HPDE6-E6E7 (cell line): Measurements from ENCODE around the gene ETS1.
A peak's percentile ranks its signal among the peaks of the same experiment; 100 is the strongest.

Experiments used
- DNase-seq: peaks from one replicate; pipeline ENCODE4 v3.0.0; 2011; ENCODE audit warnings: missing footprints; ENCODE audit errors: extremely low spot score

ETS1 gene

DNA sequence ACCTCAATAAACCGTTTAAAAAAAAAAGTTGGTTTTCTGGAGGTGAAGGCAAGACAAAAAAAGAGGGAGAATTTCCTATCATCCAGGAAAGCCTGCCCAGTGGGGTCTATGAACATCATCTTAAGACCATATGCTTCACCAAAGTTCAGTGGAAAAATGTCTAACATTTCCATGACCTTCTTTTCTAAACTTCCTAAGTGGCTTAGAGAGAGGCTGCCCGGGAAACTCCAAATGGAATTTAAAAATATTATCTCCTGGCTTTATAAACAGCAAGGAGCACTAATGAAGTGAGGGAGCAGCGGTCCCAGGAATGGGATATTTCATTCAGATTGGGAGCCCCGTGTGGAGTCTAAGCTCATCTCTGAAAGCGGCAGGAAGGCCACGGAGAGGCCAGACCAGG, 46.9 kb downstream of the ETS1 start:
- no peak for DNase-seq

DNA sequence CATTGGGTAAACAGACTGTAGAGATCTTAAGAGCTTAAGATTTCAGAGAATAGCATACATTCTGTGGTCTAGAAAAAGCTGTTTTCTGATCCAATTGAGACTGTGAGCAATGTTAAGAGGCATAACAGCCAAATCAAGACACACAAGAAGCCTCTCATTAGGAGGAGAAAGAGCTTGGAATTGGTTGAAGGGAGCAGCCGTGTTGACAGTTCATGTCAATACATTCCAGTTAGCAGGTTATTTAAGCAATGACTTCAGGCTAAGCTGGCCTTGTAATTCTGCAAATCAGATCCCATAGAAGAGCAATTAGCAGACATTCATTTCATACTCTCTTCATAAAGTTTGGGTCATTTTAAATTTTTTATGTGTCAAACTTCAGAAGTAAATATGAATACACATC, 50.9 kb downstream of the ETS1 start:
- DNase-seq, result no peak

DNA sequence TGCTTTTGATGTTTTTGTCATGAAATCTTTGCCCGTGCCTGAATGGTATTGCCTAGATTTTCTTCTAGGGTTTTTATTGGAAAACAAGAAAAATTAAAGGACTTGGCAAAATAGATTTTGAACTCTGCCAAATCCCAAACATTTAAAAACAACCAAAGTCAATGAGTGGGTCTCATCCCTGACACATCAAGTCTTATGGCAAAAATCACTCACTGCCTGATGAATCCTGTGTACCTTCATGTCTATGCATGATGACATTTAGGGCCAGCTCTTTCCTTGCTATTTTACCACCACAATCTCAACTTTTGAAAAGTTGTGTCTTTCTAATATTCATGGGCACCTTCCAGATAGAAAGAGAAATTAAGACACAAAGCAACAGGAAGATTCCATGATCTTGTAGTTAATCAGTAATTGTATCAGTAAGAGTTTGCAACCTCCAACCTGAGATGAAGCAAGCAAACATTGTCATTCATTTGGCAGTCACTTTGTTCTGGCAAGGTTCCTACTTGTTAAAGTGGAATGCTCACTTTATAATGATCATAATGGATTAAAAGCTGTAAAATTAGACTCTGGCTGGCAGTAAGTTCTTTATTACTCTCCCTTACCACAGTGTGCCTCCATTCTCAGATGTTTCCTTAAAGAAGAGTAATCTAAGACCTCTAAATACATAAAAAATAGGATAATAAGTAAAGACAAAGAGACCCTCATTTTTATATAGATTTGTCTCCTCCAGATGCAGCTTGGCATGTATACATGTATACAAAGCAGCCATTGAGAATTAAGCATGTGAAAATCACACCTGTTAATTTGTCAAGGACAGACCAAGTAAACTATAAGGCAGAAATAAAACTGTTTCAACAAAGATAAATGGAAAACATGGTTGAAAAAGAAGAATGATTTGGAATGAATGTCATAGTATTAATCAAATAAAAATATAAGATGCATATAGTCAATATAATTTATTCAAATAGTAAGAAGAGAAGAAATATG, 51.6 kb downstream of the ETS1 start:
- DNase-seq, result no peak

DNA sequence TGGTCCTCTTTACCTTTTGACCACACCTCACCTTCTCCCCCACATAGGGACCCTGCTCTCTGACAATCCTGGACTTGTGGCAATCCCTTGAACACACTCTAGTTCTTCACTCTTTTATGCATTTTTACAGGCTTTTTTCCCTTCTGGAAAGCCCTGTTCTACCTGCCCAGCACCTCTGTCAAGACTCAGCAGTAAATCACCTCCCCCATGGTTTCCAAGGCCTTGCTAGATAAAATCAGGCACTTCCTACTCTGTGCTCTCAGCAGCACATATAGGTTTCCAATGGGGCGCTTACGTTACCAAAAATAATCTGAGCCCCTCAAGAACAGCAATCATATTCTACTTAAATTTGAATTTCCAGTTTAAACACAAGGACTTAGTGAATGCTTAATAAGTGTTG, 53.9 kb downstream of the ETS1 start:
- DNase-seq, result no peak

DNA sequence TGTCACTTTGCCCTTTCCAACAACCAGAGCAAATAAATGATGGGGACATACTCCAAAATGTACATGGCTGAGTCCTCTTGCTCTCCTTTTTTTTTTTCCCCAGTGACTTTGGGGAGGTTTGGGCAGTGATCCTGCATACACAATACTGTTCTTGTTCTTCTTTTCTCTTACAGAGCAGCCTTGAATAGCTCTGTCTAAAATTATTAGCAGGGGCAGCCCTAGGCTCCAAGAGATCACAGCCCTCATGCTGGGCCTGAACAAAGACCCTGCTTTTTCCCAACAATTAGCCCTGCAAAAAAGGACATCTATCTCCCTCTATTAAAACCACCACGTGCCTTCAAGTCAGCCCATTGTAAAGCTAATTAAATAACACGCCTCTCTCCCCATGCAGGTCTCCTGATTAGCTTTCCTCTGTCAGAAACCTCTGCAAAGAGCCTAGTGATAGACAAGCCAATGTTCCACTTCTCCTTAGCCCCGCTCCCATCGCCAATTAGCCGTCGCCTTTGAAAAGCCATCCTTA, 54.7 kb downstream of the ETS1 start:
- no peak for DNase-seq

DNA sequence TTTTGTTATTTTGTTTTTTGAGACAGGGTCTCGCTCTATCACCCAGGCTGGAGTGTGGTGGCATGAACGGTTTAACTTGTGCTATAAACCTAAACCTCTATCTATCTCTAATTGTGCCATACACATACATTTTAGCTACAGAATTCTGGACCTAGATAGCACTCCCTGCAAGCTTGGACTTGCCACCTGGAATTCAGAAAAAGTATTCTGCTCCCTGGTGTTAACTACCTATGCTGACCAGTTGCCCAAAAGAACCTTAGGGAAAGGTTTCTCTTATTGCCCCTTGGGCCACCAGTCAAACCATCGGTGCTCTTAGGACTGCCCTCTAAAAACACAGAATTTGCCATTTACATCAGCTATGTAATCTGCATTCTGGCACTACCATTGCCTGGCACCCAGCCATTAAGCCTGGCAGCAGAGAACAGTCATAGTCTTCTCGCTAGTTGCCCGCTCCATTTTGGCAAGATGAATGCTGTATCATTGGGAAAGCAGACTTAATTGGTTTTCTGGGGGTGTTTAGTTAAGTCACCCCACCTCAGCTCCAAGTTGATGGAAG, 55.3 kb downstream of the ETS1 start:
- no peak for DNase-seq

DNA sequence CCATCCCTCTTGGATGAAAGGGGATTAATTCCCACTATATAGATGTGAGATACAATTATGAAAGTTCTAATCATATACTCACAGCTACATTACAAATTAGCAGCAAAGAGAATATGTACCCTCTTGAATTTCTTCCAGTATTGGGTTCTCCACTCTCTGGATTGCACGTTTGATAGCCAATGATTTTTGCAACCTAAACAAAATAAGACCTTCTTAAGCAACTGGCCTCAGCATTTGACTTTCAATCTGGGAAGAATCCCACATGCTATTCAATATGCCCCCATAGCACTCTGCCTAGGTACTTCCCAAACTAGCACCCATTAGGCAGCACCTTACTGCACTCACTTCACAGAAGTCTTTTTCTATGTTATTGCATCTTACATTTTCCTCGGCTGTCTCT, 55.8 kb downstream of the ETS1 start:
- no peak for DNase-seq

DNA sequence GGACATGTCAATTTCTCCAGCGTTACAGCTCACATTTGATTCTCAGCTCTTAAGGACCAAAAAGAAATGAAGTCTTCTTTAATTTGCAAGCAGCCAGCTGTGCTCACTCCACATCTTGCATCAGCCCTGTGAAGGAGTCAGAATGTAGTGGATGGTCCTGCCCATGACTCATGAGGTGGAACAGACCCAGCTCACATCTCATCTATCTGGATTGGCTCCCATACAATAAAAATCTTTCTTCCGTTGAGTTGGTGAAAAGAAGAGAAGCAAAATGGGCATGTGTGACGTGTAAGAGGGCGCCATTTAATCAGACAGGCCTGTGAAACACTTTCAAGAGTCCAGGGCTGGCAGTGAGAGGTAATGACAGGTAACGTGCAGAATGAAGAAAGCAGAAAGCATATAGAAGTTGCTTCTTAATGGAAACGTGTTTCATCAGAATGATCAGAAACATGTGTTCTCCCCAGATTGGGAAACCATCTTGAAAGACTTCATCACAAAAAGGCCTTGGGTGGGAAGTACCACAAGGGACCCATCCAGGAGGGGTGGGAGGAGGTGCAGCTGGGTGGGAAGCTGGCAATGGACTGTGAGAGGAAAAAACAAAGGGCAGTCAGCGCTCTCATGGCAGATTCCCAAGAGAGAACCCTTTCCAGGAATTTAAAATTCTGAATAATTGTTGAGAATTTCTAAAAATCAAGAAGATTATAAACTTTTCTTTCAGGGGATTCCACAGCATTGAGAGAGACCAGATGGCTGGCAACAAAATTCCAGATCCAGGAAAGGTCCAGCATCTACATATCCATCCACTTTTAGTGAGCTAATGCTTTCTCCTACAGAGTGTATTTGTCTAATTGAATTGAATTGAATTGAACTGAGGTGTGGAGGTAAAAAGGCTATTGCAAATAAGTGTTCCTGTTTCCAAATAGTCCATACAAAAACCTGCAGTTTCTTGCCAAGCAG, 57.0 kb downstream of the ETS1 start:
- DNase-seq, result no peak

DNA sequence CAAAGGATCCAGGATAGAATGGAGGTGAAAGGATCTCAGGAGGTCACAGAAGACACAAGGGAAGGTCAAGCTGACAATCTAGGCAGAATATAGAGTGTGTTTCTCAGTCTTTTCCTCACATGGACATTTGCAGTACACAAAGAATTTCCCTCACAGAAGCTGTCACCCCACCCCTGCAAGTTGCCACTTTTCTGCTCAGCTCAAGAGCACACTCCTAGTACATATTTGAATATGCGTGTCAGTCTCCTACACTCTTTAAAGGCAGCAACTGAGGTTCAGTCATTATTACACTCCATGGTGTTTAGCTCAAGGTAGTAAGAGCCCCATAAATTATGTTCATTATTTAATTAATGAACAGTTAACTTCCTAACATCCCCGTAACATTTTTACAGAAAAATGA, 59.1 kb downstream of the ETS1 start:
- no peak for DNase-seq

DNA sequence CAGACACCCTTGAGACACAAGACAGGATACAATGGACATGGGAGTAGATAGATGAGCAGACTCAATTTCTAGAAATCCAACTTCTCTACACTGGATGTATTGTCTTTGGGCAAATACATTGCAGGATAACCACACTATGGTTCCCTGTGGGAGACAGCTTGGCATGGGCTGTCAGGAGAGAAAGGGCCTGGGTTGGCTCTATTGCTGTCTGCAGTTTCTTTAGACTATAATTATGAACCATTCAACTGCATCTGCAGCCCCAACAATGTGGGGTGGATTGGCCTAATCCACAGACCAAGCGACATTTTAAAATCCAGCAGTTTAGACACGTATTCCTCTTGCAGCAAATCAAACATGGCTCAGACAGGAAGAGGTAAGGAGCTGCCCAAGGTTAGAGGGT, 60.3 kb downstream of the ETS1 start:
- no peak for DNase-seq

DNA sequence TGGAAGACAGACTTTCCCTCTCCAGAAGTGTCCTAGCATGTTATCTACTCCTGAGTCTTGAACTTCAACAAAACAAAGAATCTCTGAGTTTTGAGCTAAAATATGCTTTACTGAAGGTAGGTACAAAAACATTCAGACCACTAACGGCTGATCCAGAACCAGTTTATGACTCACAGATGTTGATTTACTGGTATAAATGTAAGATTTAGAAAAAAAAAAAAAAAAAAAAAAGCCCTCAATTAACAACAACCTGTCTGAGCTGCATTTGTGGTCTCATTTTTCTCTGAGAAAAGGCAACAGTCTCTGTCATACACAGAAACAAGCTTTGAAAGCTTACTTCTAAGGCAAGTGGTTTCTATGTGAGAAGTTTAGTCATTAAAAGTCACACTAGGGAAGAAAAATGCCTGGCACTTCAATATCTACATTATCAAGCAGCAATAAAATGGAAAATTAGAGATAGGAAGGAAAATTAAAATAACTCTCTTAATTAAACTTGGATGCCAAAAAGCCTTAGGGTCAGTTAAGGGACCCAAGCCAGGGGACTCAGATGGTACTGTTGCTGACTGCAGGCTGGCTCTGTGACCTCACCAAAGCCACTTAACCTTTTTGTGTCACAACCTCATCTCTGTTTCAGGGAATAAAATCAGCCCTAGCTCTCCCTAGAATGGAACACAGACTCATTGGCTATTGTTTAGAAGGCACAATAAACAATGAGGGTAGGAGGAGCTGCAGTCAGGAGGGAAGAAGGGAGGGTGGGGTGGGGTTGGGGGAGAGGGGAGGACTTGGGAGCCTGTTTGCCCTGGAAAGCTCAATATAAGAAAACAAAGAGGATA, 61.7 kb downstream of the ETS1 start:
- DNase-seq, result no peak

DNA sequence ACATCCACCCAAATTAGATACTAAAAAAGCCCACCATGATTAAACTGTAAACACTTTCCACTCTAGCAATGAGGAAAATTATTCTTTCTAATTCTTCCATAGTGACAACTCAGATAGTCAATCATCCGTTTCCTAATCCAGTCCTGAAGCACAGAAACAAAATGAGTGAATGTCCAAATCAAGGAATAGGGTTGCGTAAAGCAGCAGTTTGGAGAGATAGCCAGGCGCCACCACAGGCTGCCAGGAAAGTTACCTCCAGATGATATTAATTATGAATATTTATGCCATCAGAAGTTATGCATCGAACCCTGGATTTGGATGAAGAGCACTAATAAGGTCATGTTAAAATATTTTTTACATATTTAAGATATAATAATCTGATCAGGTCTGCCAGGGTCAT, 63.2 kb downstream of the ETS1 start:
- no peak for DNase-seq

DNA sequence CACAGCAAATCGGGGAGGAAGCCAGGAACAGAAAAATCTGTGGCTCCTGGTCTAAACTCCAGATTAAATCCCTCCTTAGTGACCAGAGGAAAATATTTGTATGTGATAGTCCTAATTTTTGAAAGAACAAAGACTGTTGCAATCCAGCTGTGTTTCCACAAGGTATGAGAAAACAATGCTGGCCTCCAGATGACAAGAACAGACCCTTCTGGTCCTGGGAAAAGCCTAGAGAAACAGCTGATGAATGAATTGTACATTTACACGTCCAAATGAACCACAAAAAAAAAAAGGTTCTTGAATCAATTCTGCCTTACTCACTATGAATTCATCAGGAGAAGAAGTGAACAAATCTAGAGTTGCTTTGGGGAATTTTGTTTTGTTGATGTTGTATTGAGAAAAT, 63.7 kb downstream of the ETS1 start:
- DNase-seq, result no peak

DNA sequence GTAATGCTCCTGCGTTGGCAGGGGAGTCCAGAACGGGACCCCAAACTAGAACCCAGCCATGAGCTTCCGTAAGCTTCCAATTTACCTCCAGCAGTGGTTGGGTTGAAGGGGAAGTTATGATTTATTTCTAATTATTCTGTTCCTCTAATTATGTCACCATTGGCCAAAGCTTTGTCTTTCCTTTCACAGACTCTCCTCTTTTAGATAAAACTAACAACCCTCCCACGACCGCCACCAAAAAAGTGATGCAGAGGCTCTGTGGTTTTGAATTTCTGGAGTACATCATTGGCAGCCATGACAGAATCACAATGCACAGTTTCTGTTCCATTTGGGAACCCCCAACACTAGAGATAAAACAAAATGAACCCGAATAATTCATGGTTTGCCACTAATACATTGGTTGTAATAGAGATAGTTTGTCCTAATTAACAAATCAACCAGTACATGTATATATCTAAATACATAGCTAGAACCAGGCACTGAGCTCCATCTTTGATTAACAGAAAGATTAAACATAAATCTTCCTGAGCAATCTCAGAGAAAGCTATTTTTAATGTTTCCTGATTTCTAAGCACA, 64.3 kb downstream of the ETS1 start:
- DNase-seq, result no peak

DNA sequence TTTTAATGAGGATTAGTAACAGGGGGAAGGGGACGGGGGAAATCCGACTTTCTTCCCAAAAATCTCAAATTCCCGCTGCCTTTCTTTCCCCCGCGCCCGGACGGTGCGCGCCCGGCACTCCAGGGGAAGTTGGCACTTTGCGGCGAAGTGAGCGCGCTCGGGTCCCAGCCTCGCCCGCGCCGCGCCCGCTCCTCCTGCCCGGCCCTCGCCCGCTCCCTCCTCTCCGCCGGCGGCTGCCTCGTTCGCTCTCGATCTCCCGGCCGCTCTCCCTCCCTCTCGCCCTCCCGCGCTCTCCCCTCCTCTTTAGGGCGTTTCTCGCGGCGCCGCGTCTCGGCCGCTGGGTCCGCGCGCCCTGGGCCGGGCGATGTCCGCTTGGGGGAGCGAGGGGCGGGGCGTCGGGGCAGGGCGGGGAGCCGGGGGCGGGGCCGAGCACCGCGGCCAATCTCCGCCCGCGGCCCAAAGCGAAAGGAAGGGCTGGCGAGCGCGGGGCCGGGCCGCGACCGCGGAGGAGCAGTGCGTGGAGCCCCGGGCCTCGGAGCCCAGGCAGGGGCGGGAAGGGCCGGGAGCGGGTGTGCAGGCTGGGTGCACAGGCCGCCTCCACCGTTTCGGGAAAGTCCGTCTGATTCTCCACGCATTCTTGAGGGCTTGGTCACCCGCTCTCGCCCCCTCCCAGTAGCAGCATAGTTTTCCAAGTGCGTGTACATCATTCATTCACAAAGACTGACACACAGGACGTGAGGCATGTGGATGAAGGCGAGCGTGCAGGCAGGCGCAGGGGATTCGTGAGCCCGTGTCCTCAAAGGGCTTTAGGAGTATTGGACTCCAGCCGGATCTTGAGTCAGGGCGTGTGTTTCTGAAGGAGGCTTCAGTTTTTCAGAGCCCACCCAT, 65.1 kb downstream of the ETS1 start:
- DNase-seq, result peak; percentile 87

DNA sequence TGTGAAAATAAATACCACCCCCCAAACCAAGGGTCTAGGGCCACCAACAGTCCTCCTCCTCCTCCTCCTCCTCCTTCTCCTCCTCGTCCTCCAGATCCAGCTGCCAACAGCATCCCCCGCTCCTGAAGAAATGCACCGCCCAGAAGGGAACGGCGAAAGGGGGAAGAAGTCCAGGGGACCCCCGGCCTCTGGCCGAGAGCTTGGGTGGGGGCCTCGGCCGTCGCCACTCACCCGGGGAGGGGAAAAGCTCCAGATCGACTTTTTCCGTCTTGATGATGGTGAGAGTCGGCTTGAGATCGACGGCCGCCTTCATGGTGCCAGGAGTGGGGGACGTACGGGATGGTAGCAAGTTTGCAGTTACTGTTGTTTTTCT, 65.7 kb downstream of the ETS1 start:
- DNase-seq, result no peak

DNA sequence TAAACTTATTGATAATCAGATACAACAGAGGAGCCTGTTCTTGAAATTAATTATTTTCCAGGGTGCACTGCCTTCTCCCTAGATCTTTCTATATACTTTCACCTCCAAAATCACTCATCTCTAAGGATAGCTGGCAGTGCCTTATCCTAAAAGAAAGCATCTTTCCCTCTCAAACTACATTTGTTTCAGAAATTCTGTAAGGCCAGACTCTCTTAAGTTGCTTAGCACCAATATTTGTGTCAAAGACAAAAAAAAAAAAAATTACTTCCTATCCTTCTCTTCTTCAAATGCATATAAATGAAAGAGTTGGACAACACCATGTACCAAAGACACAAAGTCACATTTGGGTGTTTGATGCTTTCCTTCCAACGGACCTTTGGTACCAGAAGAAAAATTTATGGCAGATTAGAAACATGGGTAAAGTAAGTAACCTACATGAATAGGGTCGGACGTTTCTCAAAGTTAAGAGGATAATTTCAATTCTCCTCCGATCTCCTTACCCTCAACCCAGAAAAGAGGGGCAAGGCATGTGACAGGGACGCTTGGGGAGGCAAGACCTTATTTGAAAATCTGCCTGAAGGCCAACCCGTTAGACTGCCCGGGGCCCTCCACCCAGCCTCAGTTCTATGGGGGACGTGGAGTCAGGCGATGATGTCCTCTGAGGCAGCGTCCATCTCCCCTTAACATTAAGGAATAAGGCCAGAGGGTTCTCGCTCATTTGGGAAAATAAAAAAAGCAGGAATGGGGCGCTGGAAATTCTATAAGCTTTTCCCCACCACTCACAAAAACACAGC, 66.3 kb downstream of the ETS1 start:
- DNase-seq, result no peak

DNA sequence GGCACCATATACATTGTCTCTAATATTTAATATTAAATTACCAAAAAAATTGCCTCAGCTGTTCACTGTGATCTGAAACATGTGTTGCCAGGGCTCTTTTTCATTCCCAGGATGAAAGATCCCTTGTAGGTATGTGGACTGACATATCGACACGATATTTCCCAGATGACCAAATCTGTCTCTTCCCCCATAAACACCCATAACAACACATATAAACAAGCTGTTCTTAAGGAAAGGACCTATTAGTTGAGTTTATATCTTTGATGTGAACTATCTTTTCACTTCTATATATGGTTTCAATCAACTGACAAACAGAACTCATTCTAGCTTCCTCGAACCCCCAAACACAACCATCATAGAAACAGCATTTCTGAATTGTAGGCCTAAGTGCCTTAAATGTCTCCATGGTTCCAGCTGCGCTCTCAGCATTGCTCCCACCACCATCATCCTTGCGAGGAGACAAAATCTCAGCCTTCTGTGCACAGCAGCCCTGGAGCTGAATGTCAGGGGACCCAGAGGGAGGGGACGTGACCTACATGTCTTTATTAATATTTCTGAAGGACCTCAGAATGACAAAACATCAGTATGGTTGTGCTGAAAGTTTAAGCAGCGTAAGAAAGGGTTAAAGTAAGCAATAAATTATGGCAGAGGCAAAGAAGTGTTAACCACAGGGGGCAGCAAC, 67.0 kb downstream of the ETS1 start:
- DNase-seq, result no peak
